Muscle of leg (tissue), 11 donors: ENCODE results near the gene MRC2. TPM values are rescaled to one million over a fixed set of nuclear protein-coding genes. Genes with fewer than 3 reads are reported as not detected.
"Not testable (repeated sequence)": the region's sequence is repeated elsewhere in the genome, so short reads cannot be mapped to it uniquely, and the experiment has no call there.

Experiments
- DNase-seq: peaks from one replicate; pipeline ENCODE4 v3.0.0; 2013
- H3K27ac ChIP-seq: one replicate; pipeline ENCODE4 v1.5.1; 2013; ENCODE audit warnings: mild to moderate bottlenecking, low read length, control low read depth
- H3K27me3 ChIP-seq: one replicate; pipeline ENCODE4 v1.6.1; 2013; ENCODE audit warnings: low read length; ENCODE audit not compliant: control insufficient read depth, insufficient read depth
- H3K36me3 ChIP-seq: one replicate; pipeline ENCODE4 v1.6.1; 2013; ENCODE audit warnings: low read length; ENCODE audit not compliant: control insufficient read depth, insufficient read depth
- H3K4me1 ChIP-seq: one replicate; pipeline ENCODE4 v1.6.1; 2013; ENCODE audit warnings: low read length; ENCODE audit not compliant: control insufficient read depth, insufficient read depth
- H3K4me3 ChIP-seq: one replicate; pipeline ENCODE4 v1.5.1; 2013; ENCODE audit warnings: low read length, control low read depth
- H3K9me3 ChIP-seq: replicated peaks from 2 replicates; pipeline ENCODE4 v1.6.1; 2013; ENCODE audit warnings: low read depth, low read length; ENCODE audit not compliant: control insufficient read depth
- WGBS: methylation state at CpG from one replicate; pipeline ENCODE4 v1.1.5; 2013; ENCODE audit warnings: missing lambda C conversion rate; ENCODE audit not compliant: insufficient coverage; 5-methylcytosine and 5-hydroxymethylcytosine counted together
- polyA plus RNA-seq, 8 donors: library from polyadenylated mRNA; unstranded; fragments of 120-200 nt; gene quantifications; one replicate each; pipeline versions ENCODE4 v1.2.1 to v1.2.3, GENCODE V29; 2013; ENCODE audit warnings: inconsistent platforms in 1 of 8, low replicate concordance in 1 of 8; ENCODE audit not compliant: insufficient read length in 8 of 8, insufficient read depth in 1 of 8
- total RNA-seq: library from RNA; stranded (reverse); fragments of 120-200 nt; gene quantifications from one replicate; pipeline ENCODE4 v1.2.4, GENCODE V29; 2013

MRC2 gene
- total and polyA plus RNA-seq, 9 donors = 115 to 206 (median 149) TPM

DNA sequence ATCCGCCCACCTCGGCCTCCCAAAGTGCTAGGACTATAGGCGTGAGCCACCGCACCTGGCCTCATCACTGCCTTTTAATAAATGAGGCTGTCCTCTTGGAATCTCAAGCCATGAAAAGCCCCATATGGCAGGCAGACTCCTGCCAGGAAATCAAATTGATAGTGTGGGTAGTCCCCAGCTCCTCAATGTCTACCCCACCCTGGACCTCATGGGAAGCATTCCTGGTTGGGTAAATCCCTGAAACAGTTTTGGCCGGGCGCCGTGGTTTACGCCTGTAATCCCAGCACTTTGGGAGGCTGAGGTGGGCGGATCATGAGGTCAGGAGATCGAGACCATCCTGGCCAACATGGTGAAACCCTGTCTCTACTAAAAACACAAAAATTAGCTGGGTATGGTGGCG is 71.0 kb downstream of the MRC2 start:
- not testable (repeated sequence) for H3K9me3 ChIP-seq, H3K36me3 ChIP-seq, H3K27ac ChIP-seq, DNase-seq, H3K27me3 ChIP-seq, H3K4me3 ChIP-seq
- 61% methylated on average over 2 of the region's 11 CpGs for WGBS
- peaks cover 19% of the 10 kb centered on the region for H3K4me1 ChIP-seq

DNA sequence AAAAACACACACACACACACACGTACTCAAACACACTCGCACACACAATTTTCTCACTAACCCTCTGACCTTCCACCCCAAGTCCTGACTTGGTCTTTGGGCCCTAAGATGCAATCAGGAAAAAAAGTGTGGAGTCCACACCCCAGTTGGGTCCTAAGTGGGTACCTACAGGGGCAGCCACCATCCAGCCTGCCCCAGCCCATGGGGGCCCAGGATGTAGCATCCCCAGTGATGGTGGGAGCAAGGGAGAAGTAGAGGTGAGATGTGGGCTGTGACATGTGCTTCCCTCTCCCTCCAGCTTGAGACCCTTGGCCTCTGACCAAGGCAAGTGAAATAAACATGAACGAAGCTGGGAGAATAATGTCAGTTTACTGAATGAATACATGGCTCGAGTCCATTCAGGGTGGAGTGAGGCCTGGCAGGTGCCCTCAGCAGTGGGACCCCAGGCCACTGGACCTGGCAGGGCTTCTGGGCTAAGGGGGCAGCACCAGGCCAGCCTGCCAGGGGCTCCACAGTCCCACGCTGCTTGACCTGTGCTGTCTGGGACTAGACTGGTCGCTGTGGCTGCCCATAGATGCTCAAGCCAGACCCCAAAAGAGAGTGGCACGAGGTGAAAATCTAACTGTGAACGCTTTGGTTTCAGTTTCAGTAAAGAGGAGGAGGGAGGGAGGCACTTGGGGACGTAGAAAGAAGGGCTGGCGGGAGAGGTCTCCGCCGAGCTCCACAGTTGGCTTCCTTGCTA is 73.7 kb downstream of the MRC2 start:
- Histone ChIP-seq H3K9me3 (no peaks in the 10 kb centered on the region), H3K27me3 (peaks cover 3% of the 10 kb centered on the region), H3K4me1 (peaks cover 38% of the 10 kb centered on the region), H3K4me3 (no peak overlapping the region), H3K36me3 (no peaks in the 10 kb centered on the region), H3K27ac (no peak overlapping the region)
- 51% methylated on average over 12 of the region's 12 CpGs for WGBS
- no peak for DNase-seq

DNA sequence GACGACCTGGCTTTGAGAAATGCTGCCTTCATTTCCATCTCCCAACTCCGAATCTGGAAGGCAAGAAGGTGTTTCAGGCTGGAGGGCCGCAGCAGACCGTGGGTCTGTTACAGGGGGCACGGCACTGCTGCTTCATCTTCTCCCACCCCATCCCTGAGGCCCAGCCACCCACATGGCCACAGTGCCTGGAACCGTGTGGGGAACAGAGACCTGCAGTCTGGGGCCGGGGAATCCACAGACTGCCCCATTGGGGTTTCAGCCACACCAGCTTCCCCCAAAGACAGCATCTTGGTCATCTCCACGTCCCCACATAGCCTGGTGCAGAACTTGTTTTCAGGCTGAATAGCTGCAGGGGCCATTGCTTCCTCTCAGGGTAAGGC is 74.2 kb downstream of the MRC2 start:
- Histone ChIP-seq H3K4me1 (peaks cover 36% of the 10 kb centered on the region), H3K36me3 (no peaks in the 10 kb centered on the region), H3K9me3 (no peaks in the 10 kb centered on the region), H3K27ac (no peak overlapping the region), H3K27me3 (peaks cover 3% of the 10 kb centered on the region), H3K4me3 (no peak overlapping the region)
- no peak for DNase-seq
- WGBS = 61% methylated on average over 6 of the region's 8 CpGs

DNA sequence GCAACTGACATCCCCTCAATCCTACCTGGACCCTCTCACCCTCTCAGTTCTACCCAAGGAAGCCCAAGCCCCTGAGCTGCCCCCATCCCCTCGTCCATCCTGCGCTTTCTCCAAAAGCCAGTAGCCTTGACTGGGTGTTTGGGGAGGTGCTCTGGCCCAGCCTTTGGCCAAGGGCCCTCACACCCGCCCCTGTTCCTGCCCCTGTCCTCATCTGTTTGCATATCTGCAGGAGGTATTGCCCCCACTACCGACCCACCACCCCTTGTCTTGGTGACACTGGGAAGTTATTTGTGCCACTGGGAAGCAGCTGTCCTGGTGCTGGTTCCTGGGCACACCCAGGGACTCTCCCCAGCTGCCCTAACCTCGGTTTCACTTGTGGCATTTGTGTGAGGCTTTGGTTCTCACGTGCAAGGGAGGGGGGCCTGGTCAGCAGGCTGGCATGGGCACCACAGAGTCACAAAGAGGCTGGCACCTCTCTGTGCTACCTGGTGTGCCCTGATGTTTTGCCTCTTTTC is 75.3 kb downstream of the MRC2 start:
- Histone ChIP-seq H3K36me3 (no peaks in the 10 kb centered on the region), H3K27me3 (peaks cover 3% of the 10 kb centered on the region), H3K9me3 (no peaks in the 10 kb centered on the region), H3K4me3 (no peak overlapping the region), H3K27ac (no peak overlapping the region), H3K4me1 (peaks cover 27% of the 10 kb centered on the region)
- WGBS = 86% methylated on average over 4 of the region's 6 CpGs
- no peak for DNase-seq

DNA sequence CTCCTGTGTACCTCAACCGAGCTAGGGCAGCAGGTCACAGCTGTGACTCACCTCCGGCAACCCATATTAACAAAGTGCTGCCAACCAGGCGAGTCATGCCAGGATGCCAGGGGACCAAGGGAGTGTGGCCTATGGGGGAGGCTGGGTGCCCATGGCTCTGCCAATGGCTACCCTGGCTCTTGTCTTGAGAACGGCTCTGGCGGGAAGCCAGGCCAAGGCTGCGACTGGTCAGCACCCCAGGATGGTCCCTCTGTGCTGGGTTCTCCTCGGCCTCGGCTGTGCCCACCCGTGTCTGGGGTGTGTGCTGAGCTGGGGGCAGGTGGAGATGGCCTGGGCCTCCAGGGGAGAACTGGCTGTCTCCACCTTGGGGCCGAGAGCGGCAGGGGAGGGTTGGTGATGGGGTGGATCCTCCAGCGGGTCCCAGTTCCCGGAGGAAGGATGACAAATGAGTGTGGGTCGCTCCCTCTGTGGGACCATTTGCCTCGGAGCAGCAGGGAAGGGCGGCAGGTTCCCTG is 75.8 kb downstream of the MRC2 start:
- Histone ChIP-seq H3K4me1 (peaks cover 27% of the 10 kb centered on the region), H3K4me3 (no peak overlapping the region), H3K36me3 (no peaks in the 10 kb centered on the region), H3K27ac (no peak overlapping the region), H3K9me3 (no peaks in the 10 kb centered on the region), H3K27me3 (peaks cover 3% of the 10 kb centered on the region)
- 39% methylated on average over 15 of the region's 16 CpGs for WGBS
- DNase-seq = no peak

DNA sequence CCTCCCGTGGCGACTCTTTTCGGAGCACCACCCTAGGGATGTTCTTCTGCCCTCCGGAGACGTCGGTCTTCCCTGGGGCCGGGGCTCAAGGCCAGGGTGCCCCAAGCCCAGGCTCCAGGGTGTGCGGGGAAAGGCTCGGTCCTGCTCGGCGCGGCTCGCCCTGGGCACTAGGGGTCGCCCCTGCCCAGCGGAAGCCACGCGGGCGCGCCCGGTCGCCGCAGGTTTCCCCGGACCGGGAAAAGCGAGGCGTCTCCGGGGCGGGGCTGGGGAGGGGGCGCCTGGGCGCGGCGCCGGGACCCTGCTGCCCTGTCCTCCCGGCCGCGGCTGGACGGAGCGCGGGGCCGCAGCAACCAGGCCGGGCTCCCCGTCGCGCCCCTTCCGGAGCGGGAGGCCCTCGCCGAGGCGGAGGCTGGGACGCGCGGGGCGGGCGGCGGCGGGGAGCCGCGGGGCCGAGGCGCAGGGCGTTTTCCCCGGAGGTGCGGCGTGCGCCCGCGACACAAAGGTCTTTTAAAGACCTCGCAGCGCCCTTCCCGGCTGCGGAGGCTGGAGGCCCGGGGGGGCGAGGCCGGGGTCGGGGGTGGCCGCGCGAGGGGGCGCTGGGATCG is 76.4 kb downstream of the MRC2 start:
- under 1% methylated on average over 78 of the region's 80 CpGs for WGBS
- Histone ChIP-seq H3K9me3 (peaks cover 5% of the 10 kb centered on the region), H3K27ac (peak overlapping the region; percentile 82), H3K4me1 (peaks cover 27% of the 10 kb centered on the region), H3K4me3 (peak overlapping the region; percentile 59), H3K36me3 (no peaks in the 10 kb centered on the region), H3K27me3 (peaks cover 3% of the 10 kb centered on the region)
- DNase-seq = peak; percentile 84

DNA sequence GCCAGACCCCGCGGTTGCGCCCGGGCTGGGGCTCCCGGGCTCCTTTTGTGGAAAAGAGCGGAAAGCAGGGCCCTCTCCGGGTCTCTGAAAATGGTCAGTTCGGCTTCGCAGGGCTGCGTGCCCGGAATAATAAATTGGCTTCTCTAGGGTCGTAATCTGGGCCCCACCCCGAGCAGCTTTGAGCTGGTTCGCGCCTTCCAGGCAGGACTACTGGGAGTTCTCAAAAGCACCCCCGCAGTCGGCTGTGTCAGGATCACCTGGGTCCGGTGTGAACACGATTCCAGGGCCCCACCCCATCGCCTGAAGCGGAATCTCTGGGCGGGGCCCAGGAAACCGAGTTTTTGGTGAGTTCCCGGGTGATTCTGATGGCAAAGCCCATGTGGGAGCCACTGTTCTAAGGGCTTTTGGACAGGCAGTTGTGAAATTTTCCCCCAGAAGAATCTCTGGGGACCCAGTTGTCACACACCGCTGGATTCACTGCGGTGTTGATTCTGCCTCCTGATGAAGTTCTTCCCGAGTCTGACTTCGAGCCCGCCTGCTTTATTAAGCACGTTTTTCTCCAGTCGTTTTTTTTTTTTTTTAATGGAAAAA is 77.0 kb downstream of the MRC2 start:
- Histone ChIP-seq H3K9me3 (peaks cover 7% of the 10 kb centered on the region), H3K36me3 (no peaks in the 10 kb centered on the region), H3K27ac (peak overlapping the region; percentile 82), H3K4me1 (peaks cover 27% of the 10 kb centered on the region), H3K4me3 (peak overlapping the region; percentile 59), H3K27me3 (peaks cover 3% of the 10 kb centered on the region)
- peak; percentile 77 for DNase-seq
- WGBS = 1% methylated on average over 29 of the region's 31 CpGs

DNA sequence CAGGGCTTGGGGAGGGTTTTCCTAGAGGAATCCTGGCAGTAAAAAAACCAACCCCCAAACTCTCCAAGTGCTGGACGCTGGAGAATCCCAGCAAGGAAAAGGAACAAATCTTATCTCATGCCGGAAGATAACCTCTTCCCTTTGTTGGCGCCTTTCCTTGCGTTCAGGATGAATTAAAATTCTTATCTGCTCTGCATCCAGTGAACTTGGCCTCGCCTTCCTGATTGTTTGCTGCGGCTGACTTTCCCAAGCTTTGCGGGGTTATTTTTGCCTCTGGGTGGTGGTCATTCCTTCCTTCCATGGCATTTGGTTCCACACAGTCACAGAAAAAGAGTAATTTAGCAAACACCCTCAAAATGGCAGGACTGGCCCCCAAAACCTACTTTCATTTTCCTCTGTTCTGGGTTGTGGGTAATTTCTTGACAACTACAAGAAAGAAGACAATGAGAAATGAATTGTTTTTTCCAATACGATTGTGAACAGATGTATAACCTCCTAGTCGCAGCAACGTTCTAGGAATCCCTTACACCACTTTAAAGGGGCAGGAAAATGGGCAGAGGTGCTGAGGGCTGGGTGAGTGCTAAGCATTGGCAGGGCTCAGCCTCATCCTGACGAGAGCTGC is 77.8 kb downstream of the MRC2 start:
- Histone ChIP-seq H3K36me3 (no peaks in the 10 kb centered on the region), H3K4me1 (peaks cover 27% of the 10 kb centered on the region), H3K27ac (peak overlapping the region; percentile 82), H3K27me3 (peaks cover 3% of the 10 kb centered on the region), H3K4me3 (peak overlapping the region; percentile 59), H3K9me3 (peaks cover 7% of the 10 kb centered on the region)
- 13% methylated on average over 5 of the region's 11 CpGs for WGBS
- DNase-seq = peak; percentile 64

DNA sequence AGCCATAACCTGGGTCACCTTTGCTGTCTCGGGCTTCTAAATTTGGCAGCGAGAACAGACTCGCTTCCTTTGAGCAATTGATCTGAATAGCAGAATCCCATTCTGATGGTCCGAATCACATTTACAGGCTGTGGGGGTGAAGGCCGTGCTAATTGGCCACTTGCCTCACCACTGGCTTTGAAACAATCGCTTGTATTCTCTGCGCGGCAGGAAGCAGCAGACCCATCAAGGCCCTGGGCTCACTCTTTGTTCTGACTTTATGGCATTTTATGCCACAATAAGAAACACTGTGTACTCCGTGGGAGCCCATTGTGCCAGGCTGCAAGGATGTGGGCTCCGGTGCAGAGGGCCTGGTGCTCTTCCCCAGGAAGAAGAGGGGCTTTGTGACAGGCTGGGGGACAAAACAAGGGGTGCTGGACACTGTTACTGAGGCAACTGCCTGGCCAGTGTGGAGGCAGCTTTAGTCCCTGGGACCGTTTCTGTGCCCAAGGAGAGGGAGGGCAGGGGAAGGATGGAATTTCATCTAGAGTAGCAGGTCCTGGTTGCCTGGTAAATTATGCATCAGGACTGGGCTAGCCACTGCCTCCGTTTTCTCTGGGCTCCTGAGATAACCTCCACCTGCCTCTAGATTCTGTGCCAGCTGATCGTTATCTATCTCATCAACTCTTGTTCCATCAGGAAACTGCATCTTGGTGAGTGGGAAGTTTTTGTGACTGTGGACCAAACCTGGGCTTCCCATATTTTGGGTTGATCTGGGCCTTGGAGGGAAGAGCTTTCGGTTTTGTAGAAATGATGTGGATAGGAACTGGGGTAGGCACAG is 78.5 kb downstream of the MRC2 start:
- Histone ChIP-seq H3K9me3 (peaks cover 7% of the 10 kb centered on the region), H3K4me1 (peaks cover 27% of the 10 kb centered on the region), H3K4me3 (no peak overlapping the region), H3K27me3 (peaks cover 3% of the 10 kb centered on the region), H3K36me3 (no peaks in the 10 kb centered on the region), H3K27ac (peak overlapping the region; percentile 82)
- WGBS = 34% methylated on average over 12 of the region's 14 CpGs
- peak; percentile 82 for DNase-seq
